HG03575 (cell line): ENCODE measurements around the gene FMNL2.

ENCODE experiments used
- ATAC-seq: cut with Tn5 transposase; IDR thresholded peaks from one replicate; pipeline ENCODE4 v1.9.1; 2021; ENCODE audit not compliant: unreplicated experiment, insufficient number of reproducible peaks, low FRiP score; ENCODE audit errors: extremely low read depth

FMNL2 gene

GRCh38 chr2:152395103-152395502 lies 60.1 kb downstream of the FMNL2 start:
- no peak for ATAC-seq

- ATAC-seq = no peak
Measured at GRCh38 chr2:152395572-152395971, 60.6 kb downstream of the FMNL2 start.

GRCh38 chr2:152396051-152396511 lies 61.1 kb downstream of the FMNL2 start:
- ATAC-seq = no peak

- no peak for ATAC-seq
Measured at GRCh38 chr2:152396763-152397162, 61.8 kb downstream of the FMNL2 start.

- ATAC-seq = no peak
Measured at GRCh38 chr2:152399003-152399402, 64.0 kb downstream of the FMNL2 start.

- ATAC-seq = no peak
Measured at GRCh38 chr2:152400607-152401214, 65.7 kb downstream of the FMNL2 start.

- ATAC-seq = no peak
Measured at GRCh38 chr2:152402780-152403759, 68.1 kb downstream of the FMNL2 start.

GRCh38 chr2:152405206-152406118 lies 70.5 kb downstream of the FMNL2 start:
- ATAC-seq = no peak

- ATAC-seq = no peak
Measured at GRCh38 chr2:152406119-152406835, 71.3 kb downstream of the FMNL2 start.

- ATAC-seq = no peak
Measured at GRCh38 chr2:152406836-152407161, 71.8 kb downstream of the FMNL2 start.

- peak; percentile 72 for ATAC-seq
Measured at GRCh38 chr2:152407204-152407721, 72.3 kb downstream of the FMNL2 start.

- ATAC-seq = no peak
Measured at GRCh38 chr2:152407806-152408205, 72.8 kb downstream of the FMNL2 start.

- no peak for ATAC-seq
Measured at GRCh38 chr2:152408254-152408653, 73.3 kb downstream of the FMNL2 start.

- ATAC-seq = no peak
Measured at GRCh38 chr2:152409386-152410164, 74.6 kb downstream of the FMNL2 start.

- ATAC-seq = no peak
Measured at GRCh38 chr2:152410165-152410597, 75.2 kb downstream of the FMNL2 start.

GRCh38 chr2:152411154-152411553 lies 76.2 kb downstream of the FMNL2 start:
- ATAC-seq = no peak

- no peak for ATAC-seq
Measured at GRCh38 chr2:152413228-152414030, 78.5 kb downstream of the FMNL2 start.
